HG02798 (cell line): ENCODE results near the gene MCF2L.
"Not testable (repeated sequence)": the region's sequence is repeated elsewhere in the genome, so short reads cannot be mapped to it uniquely, and the experiment has no call there.

Experiments used
- ATAC-seq: cut with Tn5 transposase; IDR thresholded peaks from one replicate; pipeline ENCODE4 v1.9.1; 2021; ENCODE audit warnings: mild to moderate bottlenecking; ENCODE audit not compliant: unreplicated experiment, poor library complexity

MCF2L gene

GRCh38 chr13:113024466-113024865 is 55.5 kb downstream of the MCF2L start:
- ATAC-seq = no peak

GRCh38 chr13:113026391-113026910 is 57.4 kb downstream of the MCF2L start:
- no peak for ATAC-seq

- ATAC-seq = no peak
Observed at GRCh38 chr13:113027095-113027494, 58.1 kb downstream of the MCF2L start.

- ATAC-seq = no peak
Observed at GRCh38 chr13:113027566-113027965, 58.6 kb downstream of the MCF2L start.

- no peak for ATAC-seq
Observed at GRCh38 chr13:113028336-113029060, 59.5 kb downstream of the MCF2L start.

GRCh38 chr13:113029061-113029445 is 60.0 kb downstream of the MCF2L start:
- ATAC-seq = no peak

- no peak for ATAC-seq
Observed at GRCh38 chr13:113029487-113030258, 60.7 kb downstream of the MCF2L start.

GRCh38 chr13:113030259-113030640 is 61.2 kb downstream of the MCF2L start:
- ATAC-seq = not testable (repeated sequence)

GRCh38 chr13:113031465-113031864 is 62.5 kb downstream of the MCF2L start:
- ATAC-seq = no peak

- no peak for ATAC-seq
Observed at GRCh38 chr13:113032291-113032690, 63.3 kb downstream of the MCF2L start.

- ATAC-seq = no peak
Observed at GRCh38 chr13:113033054-113033850, 64.2 kb downstream of the MCF2L start.

GRCh38 chr13:113034451-113035212 is 65.6 kb downstream of the MCF2L start:
- ATAC-seq = no peak

- ATAC-seq = no peak
Observed at GRCh38 chr13:113035213-113035800, 66.3 kb downstream of the MCF2L start.

GRCh38 chr13:113036401-113036800 is 67.4 kb downstream of the MCF2L start:
- no peak for ATAC-seq

GRCh38 chr13:113040031-113040430 is 71.0 kb downstream of the MCF2L start:
- no peak for ATAC-seq

GRCh38 chr13:113040597-113041292 is 71.7 kb downstream of the MCF2L start:
- ATAC-seq = no peak

GRCh38 chr13:113041293-113041690 is 72.3 kb downstream of the MCF2L start:
- no peak for ATAC-seq

GRCh38 chr13:113041896-113042295 is 72.9 kb downstream of the MCF2L start:
- no peak for ATAC-seq

- no peak for ATAC-seq
Observed at GRCh38 chr13:113042456-113042855, 73.4 kb downstream of the MCF2L start.
